Activated CD4-positive, alpha-beta T cell treated with anti-CD3 and anti-CD28 coated beads for 36 hours (primary cell): ENCODE measurements around the gene ETV6. TPM values are rescaled to one million over a fixed set of nuclear protein-coding genes. Genes with fewer than 3 reads are reported as not detected.

Source experiments
- ATAC-seq: fragments of 200-7000 bp; cut with Tn5 transposase; one replicate; pipeline ENCODE4 v1.10.0; 2021; ENCODE audit warnings: mild to moderate bottlenecking, moderate library complexity
- CTCF ChIA-PET: fragments of 350-600 bp; sonication (Branson Sonifier 250); formaldehyde crosslinking; loops from one replicate; lab custom pipeline; 2021; ENCODE audit warnings: antibody characterized with exemption; lab: Charles Lee
- POLR2A ChIA-PET: fragments of 350-600 bp; sonication (Branson Sonifier 250); formaldehyde crosslinking; loops from one replicate; lab custom pipeline; 2021; ENCODE audit warnings: antibody characterized with exemption, inconsistent platforms; lab: Charles Lee
- DNase-seq: peaks from one replicate; pipeline ENCODE4 v3.0.0-alpha.2; 2020
- H3K27ac Mint-ChIP-seq: one replicate; pipeline ENCODE4 v1.8.0; 2021; ENCODE audit warnings: mixed read lengths
- H3K27me3 Mint-ChIP-seq: one replicate; pipeline ENCODE4 v1.8.0; 2021; ENCODE audit warnings: mixed read lengths
- H3K36me3 Mint-ChIP-seq: one replicate; pipeline ENCODE4 v1.8.0; 2021; ENCODE audit warnings: low read depth, mixed read lengths
- H3K4me1 Mint-ChIP-seq: one replicate; pipeline ENCODE4 v1.8.0; 2021; ENCODE audit warnings: mixed read lengths
- H3K4me3 Mint-ChIP-seq: one replicate; pipeline ENCODE4 v1.8.0; 2021; ENCODE audit warnings: mild to moderate bottlenecking, moderate library complexity, mixed read lengths
- H3K9me3 Mint-ChIP-seq: one replicate; pipeline ENCODE4 v1.8.0; 2021; ENCODE audit warnings: low read depth, mixed read lengths
- intact Hi-C, 2 experiments: fragments of 100-400 bp; cut with DNase I in 1 of 2; cut with micrococcal nuclease in 1 of 2; formaldehyde crosslinking; loops; one replicate each; pipeline versions ENCODE4 v1.14.2 to v1.15.1; 2022 to 2024; cut with DNase I, micrococcal nuclease
- total RNA-seq, 2 experiments: library from RNA; stranded (reverse); gene quantifications; one replicate each; pipeline ENCODE4 v1.2.3, GENCODE V29; 2021

ETV6 gene
- total RNA-seq, 2 experiments from 2014 or later: 53.5 to 56.7 TPM

DNA sequence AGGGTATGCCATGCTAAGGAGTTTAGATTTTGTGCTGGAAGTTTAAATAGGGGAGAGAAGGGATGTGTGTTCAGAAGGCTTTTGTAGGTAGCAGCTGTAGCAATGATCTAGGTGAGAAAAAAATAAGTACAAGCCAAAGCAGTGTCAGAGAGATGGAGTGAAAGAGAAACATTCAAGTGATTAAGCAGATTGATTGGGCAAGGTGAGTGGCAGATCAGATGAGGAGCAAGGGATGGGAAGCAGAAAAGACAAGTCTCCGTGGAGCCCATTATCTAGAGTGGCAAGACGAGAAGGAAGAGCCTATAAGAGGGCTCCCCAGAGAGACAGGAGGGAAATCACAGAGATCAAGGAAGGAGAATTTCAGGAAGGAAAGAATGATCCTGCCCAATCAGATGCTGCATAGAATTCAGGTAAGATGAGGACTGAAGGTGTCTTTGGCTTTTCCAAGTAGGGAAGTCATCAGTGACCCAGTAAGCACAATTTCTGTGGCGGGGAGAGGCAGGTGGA is 133.5 kb downstream of the ETV6 start:
- CTCF ChIA-PET: interaction anchor here (1.2 kb wide), 1 partner anchor 13 kb away, joined by 3 read pairs; no protein-coding TSS in a partner anchor
- DNase-seq (no peak), ATAC-seq (no peak)
- Mint-ChIP-seq H3K27me3 (no peaks in the 10 kb centered on the region), H3K27ac (peak overlapping the region; percentile 57), H3K36me3 (peaks cover 26% of the 10 kb centered on the region), H3K4me3 (no peak overlapping the region), H3K4me1 (peaks cover 77% of the 10 kb centered on the region), H3K9me3 (no peaks in the 10 kb centered on the region)
- intact Hi-C loops: no loop called here
- POLR2A ChIA-PET: interaction anchor here (0.6 kb wide), 1 partner anchor 915 kb away, joined by 5 read pairs; no protein-coding TSS in a partner anchor

DNA sequence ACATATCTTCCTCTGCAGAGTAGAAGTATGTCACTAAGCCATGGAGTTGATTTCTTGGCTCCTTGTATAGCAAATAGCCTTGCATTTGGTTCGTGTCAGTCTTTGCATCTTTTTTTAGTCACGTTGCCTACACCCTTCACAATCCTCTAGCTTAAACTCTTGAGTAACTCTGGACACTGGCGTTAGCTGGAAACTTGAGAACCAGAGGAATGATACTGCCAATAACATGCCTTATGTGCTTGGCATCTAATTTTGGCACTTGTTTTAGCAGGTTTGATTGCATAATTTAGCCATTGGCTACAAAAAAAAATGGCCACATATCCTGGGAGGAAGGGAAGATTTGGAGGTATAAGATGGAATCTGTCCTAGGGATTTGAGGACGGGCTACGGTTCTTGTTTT is 136.2 kb downstream of the ETV6 start:
- intact Hi-C loops: no loop called here
- DNase-seq: no peak
- no peak overlapping the region for H3K4me3 Mint-ChIP-seq

GRCh38 chr12:11786638-11787365 is 137.3 kb downstream of the ETV6 start:
- H3K4me1 Mint-ChIP-seq: peaks cover 56% of the 10 kb centered on the region
- intact Hi-C loops: no loop called here

More for the DNA sequence above, 136.2 kb downstream of the ETV6 start:
- no peaks in the 10 kb centered on the region for H3K27me3 Mint-ChIP-seq
- no peak for ATAC-seq
- H3K4me1 Mint-ChIP-seq: peaks cover 62% of the 10 kb centered on the region
- H3K36me3 Mint-ChIP-seq: peaks cover 33% of the 10 kb centered on the region
- H3K9me3 Mint-ChIP-seq: no peaks in the 10 kb centered on the region
- CTCF ChIA-PET: interaction anchor here (1.0 kb wide), 1 partner anchor 27 kb away, joined by 4 read pairs; no protein-coding TSS in a partner anchor
- no peak overlapping the region for H3K27ac Mint-ChIP-seq
- POLR2A ChIA-PET: no interaction called here

DNA sequence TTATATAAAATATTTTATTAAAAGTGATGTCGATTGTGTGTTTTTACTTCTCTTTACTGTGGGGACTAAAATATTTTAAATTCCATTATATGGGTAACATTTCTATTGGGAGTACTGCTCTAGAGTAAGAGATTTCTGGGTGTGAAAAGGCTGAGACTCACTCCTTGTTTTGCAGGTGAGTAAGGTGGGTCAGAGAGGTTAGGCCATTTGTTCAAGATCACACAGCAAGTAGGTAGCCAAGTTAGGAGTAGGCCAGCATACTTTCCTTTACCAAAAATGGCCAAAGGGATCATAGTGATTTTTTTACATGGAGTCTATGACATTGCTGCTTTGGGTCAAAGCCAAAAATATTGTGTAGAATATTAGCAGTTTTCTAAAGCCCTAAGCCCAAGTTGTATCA is 138.0 kb downstream of the ETV6 start:
- CTCF ChIA-PET: interaction anchor here (0.7 kb wide), 1 partner anchor 9 kb away, joined by 3 read pairs; no protein-coding TSS in a partner anchor
- peaks cover 50% of the 10 kb centered on the region for H3K4me1 Mint-ChIP-seq
- H3K36me3 Mint-ChIP-seq: peaks cover 40% of the 10 kb centered on the region
- DNase-seq (no peak), ATAC-seq (no peak)
- no peak overlapping the region for H3K27ac Mint-ChIP-seq
- no peak overlapping the region for H3K4me3 Mint-ChIP-seq
- H3K9me3 Mint-ChIP-seq: no peaks in the 10 kb centered on the region
- intact Hi-C loops: no loop called here
- H3K27me3 Mint-ChIP-seq: no peaks in the 10 kb centered on the region
- POLR2A ChIA-PET: no interaction called here

More at GRCh38 chr12:11786638-11787365, 137.3 kb downstream of the ETV6 start:
- Mint-ChIP-seq H3K27me3 (no peaks in the 10 kb centered on the region), H3K4me3 (no peak overlapping the region), H3K9me3 (no peaks in the 10 kb centered on the region), H3K36me3 (peaks cover 40% of the 10 kb centered on the region), H3K27ac (no peak overlapping the region)
- ChIA-PET CTCF (interaction anchor here (0.7 kb wide), 1 partner anchor 10 kb away, joined by 3 read pairs; no protein-coding TSS in a partner anchor), POLR2A (no interaction called here)
- ATAC-seq (no peak), DNase-seq (no peak)

GRCh38 chr12:11787933-11788849 is 138.7 kb downstream of the ETV6 start:
- H3K4me1 Mint-ChIP-seq: peaks cover 42% of the 10 kb centered on the region
- intact Hi-C loops: no loop called here

GRCh38 chr12:11793921-11794710 is 144.6 kb downstream of the ETV6 start:
- DNase-seq (no peak), ATAC-seq (no peak)
- POLR2A ChIA-PET: no interaction called here
- Mint-ChIP-seq H3K4me1 (peaks cover 47% of the 10 kb centered on the region), H3K27ac (no peak overlapping the region), H3K36me3 (peaks cover 47% of the 10 kb centered on the region), H3K9me3 (peaks cover 2% of the 10 kb centered on the region), H3K27me3 (no peaks in the 10 kb centered on the region), H3K4me3 (no peak overlapping the region)
- CTCF ChIA-PET: interaction anchor here (3.0 kb wide), 1 partner anchor 9 kb away, joined by 8 read pairs; no protein-coding TSS in a partner anchor
- intact Hi-C loops: no loop called here

More at GRCh38 chr12:11787933-11788849, 138.7 kb downstream of the ETV6 start:
- Mint-ChIP-seq H3K36me3 (peaks cover 35% of the 10 kb centered on the region), H3K4me3 (no peak overlapping the region), H3K27me3 (no peaks in the 10 kb centered on the region), H3K9me3 (no peaks in the 10 kb centered on the region), H3K27ac (no peak overlapping the region)
- ATAC-seq (peak; percentile 16), DNase-seq (no peak)
- CTCF ChIA-PET: interaction anchor here (1.2 kb wide), 1 partner anchor 8 kb away, joined by 5 read pairs; no protein-coding TSS in a partner anchor
- POLR2A ChIA-PET: no interaction called here

- Mint-ChIP-seq H3K4me1 (peaks cover 47% of the 10 kb centered on the region), H3K36me3 (peaks cover 48% of the 10 kb centered on the region), H3K27me3 (no peaks in the 10 kb centered on the region), H3K9me3 (peaks cover 2% of the 10 kb centered on the region), H3K27ac (no peak overlapping the region), H3K4me3 (no peak overlapping the region)
- no peak for ATAC-seq
- CTCF ChIA-PET: no interaction called here
- intact Hi-C loops: no loop called here
- DNase-seq: no peak
- POLR2A ChIA-PET: no interaction called here
Observed at GRCh38 chr12:11794751-11795150, 145.3 kb downstream of the ETV6 start.

DNA sequence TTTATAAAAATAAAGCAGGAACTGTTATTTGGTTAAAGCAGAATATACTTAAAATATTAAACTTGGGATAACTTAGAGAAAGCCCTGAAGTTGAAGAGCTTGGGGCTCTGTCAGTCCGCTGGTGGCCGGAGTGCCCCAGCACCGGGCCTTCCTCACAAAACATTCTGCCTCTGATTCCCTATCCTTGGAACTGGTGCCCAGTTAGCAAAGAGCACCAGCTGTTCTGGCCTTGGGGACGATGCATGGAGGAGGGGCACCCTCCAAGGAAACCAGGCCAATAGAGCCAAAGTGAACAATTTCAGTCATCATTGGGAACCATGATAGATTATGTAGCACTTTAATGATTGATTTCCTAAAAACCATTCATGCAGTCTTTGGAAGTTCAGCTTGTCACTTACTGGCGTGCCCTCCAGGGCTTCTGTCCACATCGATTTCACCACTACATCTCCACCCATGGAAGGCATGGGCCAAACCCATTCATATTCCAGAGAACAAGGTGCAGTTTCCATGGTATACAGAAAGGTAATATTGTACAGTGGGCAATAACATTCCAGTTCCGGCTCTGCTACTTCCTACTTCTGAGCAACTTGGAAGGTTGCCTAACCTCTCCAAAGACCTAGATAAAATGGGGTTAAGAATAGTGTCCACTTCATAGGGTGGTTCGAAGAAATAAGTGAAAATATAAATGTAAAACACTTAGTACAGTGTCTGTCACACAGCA is 145.9 kb downstream of the ETV6 start:
- ChIA-PET POLR2A (no interaction called here), CTCF (interaction anchor here (0.8 to 1.3 kb wide), 3 partner anchors 13 to 29 kb away, joined by 3 read pairs; no protein-coding TSS in a partner anchor)
- no peak for ATAC-seq
- Mint-ChIP-seq H3K27ac (no peak overlapping the region), H3K27me3 (no peaks in the 10 kb centered on the region), H3K36me3 (peaks cover 44% of the 10 kb centered on the region), H3K4me1 (peaks cover 44% of the 10 kb centered on the region), H3K9me3 (peaks cover 2% of the 10 kb centered on the region), H3K4me3 (no peak overlapping the region)
- no peak for DNase-seq
- intact Hi-C loops: no loop called here

- ChIA-PET POLR2A (interaction anchor here (0.5 to 1.0 kb wide), 3 partner anchors 15 to 941 kb away, joined by 3 to 4 read pairs (median 4); no protein-coding TSS in a partner anchor), CTCF (interaction anchor here (0.8 to 1.6 kb wide), 6 partner anchors 9 to 30 kb away, joined by 3 to 4 read pairs (median 3); no protein-coding TSS in a partner anchor)
- no peaks in the 10 kb centered on the region for H3K27me3 Mint-ChIP-seq
- H3K4me3 Mint-ChIP-seq: no peak overlapping the region
- peaks cover 44% of the 10 kb centered on the region for H3K36me3 Mint-ChIP-seq
- peaks cover 45% of the 10 kb centered on the region for H3K4me1 Mint-ChIP-seq
- no peak overlapping the region for H3K27ac Mint-ChIP-seq
- no peak for DNase-seq
- peaks cover 2% of the 10 kb centered on the region for H3K9me3 Mint-ChIP-seq
- ATAC-seq: no peak
- intact Hi-C loops: no loop called here
Observed at GRCh38 chr12:11795913-11796459, 146.5 kb downstream of the ETV6 start.
